Esophagus muscularis mucosa (tissue), 4 donors: ENCODE data around the gene HEPHL1. TPM values are rescaled to one million over a fixed set of nuclear protein-coding genes. Genes with fewer than 3 reads are reported as not detected.
A peak's percentile ranks its signal among the peaks of the same experiment; 100 is the strongest.

ENCODE experiments used
- DNase-seq: peaks from one replicate; pipeline ENCODE4 v3.0.0-alpha.2; 2017; ENCODE audit errors: extremely low spot score
- H3K27ac ChIP-seq, 4 donors: fragments of 200-600 bp; sonication (generic); replicated peaks in 1 of 4; 1 replicate in 3 of 4; 2 replicates in 1 of 4; pipeline ENCODE4 v1.5.1; 2016 to 2019; ENCODE audit warnings: mild to moderate bottlenecking in 1 of 4
- H3K27me3 ChIP-seq, 4 donors: fragments of 200-600 bp; sonication (generic); one replicate each; pipeline versions ENCODE4 v1.5.1 to v1.6.0; 2016 to 2019
- H3K36me3 ChIP-seq, 4 donors: fragments of 200-600 bp; sonication (generic); one replicate each; pipeline ENCODE4 v1.5.1; 2016 to 2019
- H3K4me1 ChIP-seq, 4 donors: fragments of 200-600 bp; sonication (generic); one replicate each; pipeline ENCODE4 v1.5.1; 2016 to 2019
- H3K4me3 ChIP-seq, 4 donors: fragments of 200-600 bp; sonication (generic); 1 replicate in 2 of 4; 2 replicates in 2 of 4; pipeline ENCODE4 v1.5.1; 2016 to 2019; ENCODE audit warnings: mild to moderate bottlenecking in 4 of 4, moderate library complexity in 1 of 4
- H3K9me3 ChIP-seq, 4 donors: fragments of 200-600 bp; sonication (generic); 1 replicate in 3 of 4; 2 replicates in 1 of 4; pipeline ENCODE4 v1.5.1; 2016 to 2019
- EP300 ChIP-seq: sonication (generic); formaldehyde crosslinking; IDR thresholded peaks from one replicate; pipeline ENCODE4 v1.6.1; 2017; ENCODE audit warnings: antibody characterized with exemption
- POLR2A ChIP-seq: fragments of 450-650 bp; IDR thresholded peaks from one replicate; pipeline ENCODE4 v1.6.1; 2017; ENCODE audit warnings: antibody characterized with exemption, moderate library complexity, mild to moderate bottlenecking, low read depth
- POLR2AphosphoS5 ChIP-seq, 2 donors: sonication (generic); formaldehyde crosslinking; IDR thresholded peaks; one replicate each; pipeline ENCODE4 v1.6.1; 2017; ENCODE audit warnings: antibody characterized with exemption in 2 of 2
- WGBS: methylation state at CpG from one replicate; pipeline ENCODE4 v1.1.5; 2018; 5-methylcytosine and 5-hydroxymethylcytosine counted together
- intact Hi-C: fragments of 100-400 bp; cut with DNase I; formaldehyde crosslinking; loops from one replicate; pipeline ENCODE4 v1.15.1; 2023
- total RNA-seq, 4 donors: library from RNA; depleted of rRNA; stranded (reverse); fragments of >200 nt; gene quantifications; one replicate each; pipeline versions ENCODE4 v1.1.0 to v1.2.1, GENCODE V29; 2016
- TF ChIP-seq, protein P1 (sequence below), 3 experiments: fragments of 200-600 bp in 2 of 3; fragments of 450-650 bp in 1 of 3; sonication (generic) in 2 of 3; IDR thresholded peaks; one replicate each; pipeline ENCODE4 v1.5.1; 2017 to 2019; ENCODE audit warnings: antibody characterized with exemption in 3 of 3, mild to moderate bottlenecking in 2 of 3, moderate library complexity in 1 of 3

The HEPHL1 gene
- total RNA-seq, 4 donors from 2014 or later = 0.42 TPM; not detected in 3

DNA sequence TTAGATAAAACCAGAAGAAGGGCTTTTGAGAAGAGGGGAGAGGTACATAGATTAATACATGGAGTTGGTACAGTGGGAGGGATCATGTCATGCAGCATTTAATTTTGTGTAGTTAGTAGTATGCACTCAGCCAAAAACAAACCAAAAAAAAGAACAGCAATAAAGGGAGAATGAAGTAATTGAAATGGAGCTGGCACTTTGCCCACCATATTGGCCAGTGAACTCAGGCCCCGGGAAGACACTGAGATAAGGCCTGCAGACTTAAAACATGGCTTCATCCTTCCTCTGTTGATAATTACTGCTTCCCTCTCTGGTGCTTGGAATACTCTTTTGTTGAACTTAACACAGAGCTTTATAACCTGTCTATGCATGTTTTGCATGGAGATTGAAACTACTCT lies 110.6 kb downstream of the HEPHL1 start:
- WGBS = 15% methylated on average over 1 of the region's 1 CpG
- H3K27me3 ChIP-seq = no peaks in the 10 kb centered on the region
- H3K9me3 ChIP-seq = no peaks in the 10 kb centered on the region
- no peak for DNase-seq
- no peaks in the 10 kb centered on the region for H3K36me3 ChIP-seq
- peak overlapping the region in 1 of 4 donors; percentile 91 for H3K4me3 ChIP-seq
- H3K27ac ChIP-seq = peak overlapping the region; percentile 85 to 98 (median 94)
- peaks cover 55 to 78% (median 73%) of the 10 kb centered on the region in 4 donors for H3K4me1 ChIP-seq
- TF ChIP-seq POLR2AphosphoS5 (IDR thresholded peaks at IDR 0.05) (no peak), POLR2A (no peak), EP300 (no peak)
- TF ChIP-seq, protein P1, sequence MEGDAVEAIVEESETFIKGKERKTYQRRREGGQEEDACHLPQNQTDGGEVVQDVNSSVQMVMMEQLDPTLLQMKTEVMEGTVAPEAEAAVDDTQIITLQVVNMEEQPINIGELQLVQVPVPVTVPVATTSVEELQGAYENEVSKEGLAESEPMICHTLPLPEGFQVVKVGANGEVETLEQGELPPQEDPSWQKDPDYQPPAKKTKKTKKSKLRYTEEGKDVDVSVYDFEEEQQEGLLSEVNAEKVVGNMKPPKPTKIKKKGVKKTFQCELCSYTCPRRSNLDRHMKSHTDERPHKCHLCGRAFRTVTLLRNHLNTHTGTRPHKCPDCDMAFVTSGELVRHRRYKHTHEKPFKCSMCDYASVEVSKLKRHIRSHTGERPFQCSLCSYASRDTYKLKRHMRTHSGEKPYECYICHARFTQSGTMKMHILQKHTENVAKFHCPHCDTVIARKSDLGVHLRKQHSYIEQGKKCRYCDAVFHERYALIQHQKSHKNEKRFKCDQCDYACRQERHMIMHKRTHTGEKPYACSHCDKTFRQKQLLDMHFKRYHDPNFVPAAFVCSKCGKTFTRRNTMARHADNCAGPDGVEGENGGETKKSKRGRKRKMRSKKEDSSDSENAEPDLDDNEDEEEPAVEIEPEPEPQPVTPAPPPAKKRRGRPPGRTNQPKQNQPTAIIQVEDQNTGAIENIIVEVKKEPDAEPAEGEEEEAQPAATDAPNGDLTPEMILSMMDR (IDR thresholded peaks at IDR 0.05) = no peak
- intact Hi-C loops = no loop called here

GRCh38 chr11:94132152-94132558 lies 111.0 kb downstream of the HEPHL1 start:
- H3K4me3 ChIP-seq = no peak overlapping the region
- H3K4me1 ChIP-seq = peaks cover 55 to 78% (median 72%) of the 10 kb centered on the region in 4 donors
- intact Hi-C loops = no loop called here
- 65% methylated on average over 5 of the region's 5 CpGs for WGBS
- H3K27me3 ChIP-seq = no peaks in the 10 kb centered on the region
- H3K9me3 ChIP-seq = no peaks in the 10 kb centered on the region
- DNase-seq = no peak
- no peaks in the 10 kb centered on the region for H3K36me3 ChIP-seq
- H3K27ac ChIP-seq = peak overlapping the region in 1 of 4 donors; percentile 96
- TF ChIP-seq POLR2AphosphoS5 (IDR thresholded peaks at IDR 0.05) (no peak), EP300 (no peak), POLR2A (no peak)
- TF ChIP-seq, protein P1 (IDR thresholded peaks at IDR 0.05) = no peak

DNA sequence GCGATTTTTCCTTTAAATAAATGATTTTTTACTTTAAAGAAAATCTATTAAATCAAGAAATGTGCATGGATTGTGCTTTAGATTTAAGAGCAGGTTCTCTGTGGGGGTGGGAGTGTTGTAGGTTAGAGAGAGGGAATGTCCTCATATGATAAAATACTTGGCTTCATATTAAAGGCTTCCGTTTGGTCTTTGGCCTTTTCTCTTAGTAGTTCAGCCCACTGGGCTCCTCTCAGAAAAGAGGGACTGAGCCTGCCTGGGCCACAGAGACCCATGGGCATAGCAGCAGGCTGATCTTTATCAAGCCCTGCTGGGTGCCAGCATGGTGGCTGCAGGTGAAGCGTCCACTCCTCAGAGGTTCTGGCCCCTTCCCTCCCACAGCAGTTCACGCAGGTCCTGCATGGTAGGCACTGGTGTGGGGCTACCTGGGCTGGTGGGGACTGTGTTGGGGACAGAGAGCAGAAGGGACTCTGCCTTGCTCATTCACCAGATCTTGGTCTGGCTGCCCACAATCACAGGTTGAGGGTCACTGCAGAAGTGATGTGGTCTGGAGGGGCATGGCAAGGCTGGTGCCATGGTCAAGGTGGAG lies 111.8 kb downstream of the HEPHL1 start:
- no peaks in the 10 kb centered on the region for H3K9me3 ChIP-seq
- intact Hi-C loops = no loop called here
- H3K4me3 ChIP-seq = no peak overlapping the region
- 94% methylated on average over 4 of the region's 4 CpGs for WGBS
- peak overlapping the region in 1 of 4 donors; percentile 9 for H3K27ac ChIP-seq
- TF ChIP-seq, protein P1 (IDR thresholded peaks at IDR 0.05) = no peak
- no peak for DNase-seq
- H3K36me3 ChIP-seq = no peaks in the 10 kb centered on the region
- H3K4me1 ChIP-seq = peaks cover 51 to 70% (median 66%) of the 10 kb centered on the region in 4 donors
- no peaks in the 10 kb centered on the region for H3K27me3 ChIP-seq

DNA sequence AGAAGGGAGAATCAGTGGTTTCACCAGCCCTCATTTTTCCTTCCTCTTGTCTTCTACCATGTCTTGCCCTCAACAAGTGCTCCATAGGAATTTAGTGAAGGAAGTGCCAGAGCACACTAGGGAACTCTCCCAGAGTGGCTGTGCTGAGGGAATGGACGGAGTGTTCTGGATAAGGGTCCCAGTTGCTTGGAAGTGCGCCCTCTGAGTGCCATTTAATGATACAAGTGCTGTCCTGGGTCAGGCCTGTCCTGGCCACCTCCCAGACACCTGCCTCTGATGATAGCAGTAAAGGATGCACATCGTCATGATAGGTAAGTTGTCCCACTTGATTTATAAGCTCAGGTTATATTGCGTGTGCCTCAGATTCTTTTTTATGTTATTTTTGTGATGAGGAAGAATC lies 112.6 kb downstream of the HEPHL1 start:
- peak overlapping the region in 1 of 4 donors; percentile 16 for H3K27ac ChIP-seq
- WGBS = 73% methylated on average over 4 of the region's 4 CpGs

More for the DNA sequence above, 112.6 kb downstream of the HEPHL1 start:
- DNase-seq = no peak
- H3K36me3 ChIP-seq = no peaks in the 10 kb centered on the region
- no peak overlapping the region for H3K4me3 ChIP-seq
- H3K9me3 ChIP-seq = no peaks in the 10 kb centered on the region
- H3K27me3 ChIP-seq = no peaks in the 10 kb centered on the region
- no peak for TF ChIP-seq POLR2A
- no peak for TF ChIP-seq POLR2AphosphoS5 (IDR thresholded peaks at IDR 0.05)
- no peak for TF ChIP-seq EP300
- TF ChIP-seq, protein P1 (IDR thresholded peaks at IDR 0.05) = no peak
- H3K4me1 ChIP-seq = peaks cover 52 to 67% (median 62%) of the 10 kb centered on the region in 4 donors
- intact Hi-C loops = no loop called here
